H1 (cell line): ENCODE data around the gene CUL1. TPM values are rescaled to one million over a fixed set of nuclear protein-coding genes. Genes with fewer than 3 reads are reported as not detected.

Source experiments
- EZH2 ChIP-seq: fragments of 200-600 bp; sonication (generic); IDR thresholded peaks from 2 replicates; pipeline ENCODE4 v1.7.1; 2012; ENCODE audit warnings: low read depth, mild to moderate bottlenecking, moderate library complexity, low read length, inconsistent platforms; ENCODE audit not compliant: severe bottlenecking
- SIN3A ChIP-seq, 2 experiments: IDR thresholded peaks in 1 of 2; conservative IDR thresholded peaks in 1 of 2; 2 replicates each; pipeline ENCODE4 v1.6.1; 2011 to 2012; ENCODE audit warnings: low read length in 2 of 2, improper control_type of control experiment in 1 of 2, low read depth in 1 of 2, mild to moderate bottlenecking in 1 of 2
- polyA plus RNA-seq, 7 experiments: library from polyadenylated mRNA; depleted of rRNA in 3 of 7; stranded (reverse) in 5 of 7; unstranded in 2 of 7; fragments of >200 nt in 5 of 7; fragments of 200-250 nt in 2 of 7; gene quantifications; 1 replicate in 5 of 7; 2 replicates in 1 of 7; 4 replicates in 1 of 7; pipeline versions ENCODE4 v1.2.1 to v1.2.3, GENCODE V29; 2011 to 2013; ENCODE audit warnings: missing spikeins in 2 of 7, mixed read lengths in 2 of 7
- total RNA-seq: library from RNA; stranded (reverse); fragmentation: NEBNext Ultra II Directional; extraction: Animal tissue kit (Norgen Biotek cat#: 25700); gene quantifications from 2 replicates; pipeline ENCODE4 v1.2.1, GENCODE V29; 2021

Gene CUL1
- total and polyA plus RNA-seq, 2 of the 8 experiments (the other 6 are each of a cell fraction or from before 2014, with no cell fraction given): 33.0 to 77.3 TPM

DNA sequence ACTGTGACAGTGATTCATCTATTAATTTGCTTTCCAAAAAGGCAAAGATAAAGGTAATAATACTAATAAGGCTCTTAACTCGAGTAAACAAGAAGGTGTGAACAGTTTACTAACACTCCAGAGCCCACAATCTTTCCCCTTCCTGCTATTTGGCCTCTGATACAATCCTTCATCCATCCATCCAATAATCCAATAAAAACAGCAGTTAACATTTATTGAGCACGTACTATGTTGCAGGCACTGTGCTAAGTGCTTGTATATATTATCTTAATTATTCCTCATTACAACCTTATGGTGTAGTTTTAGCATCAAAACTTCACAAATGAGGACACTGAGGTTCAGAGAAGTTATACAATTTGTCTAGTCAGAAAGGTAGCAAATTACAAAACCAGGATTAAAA lies 135.9 kb downstream of the CUL1 start (continued):
- TF ChIP-seq SIN3A (conservative IDR thresholded peaks at IDR 0.05 in 1 of 2, IDR thresholded peaks at IDR 0.05 in 1 of 2; ENCODE audit: low read depth in 1 of 2, low read length in 2 of 2): no peak
- TF ChIP-seq EZH2: no peak
